Measurements from ENCODE around the gene ZNF536.

DNA sequence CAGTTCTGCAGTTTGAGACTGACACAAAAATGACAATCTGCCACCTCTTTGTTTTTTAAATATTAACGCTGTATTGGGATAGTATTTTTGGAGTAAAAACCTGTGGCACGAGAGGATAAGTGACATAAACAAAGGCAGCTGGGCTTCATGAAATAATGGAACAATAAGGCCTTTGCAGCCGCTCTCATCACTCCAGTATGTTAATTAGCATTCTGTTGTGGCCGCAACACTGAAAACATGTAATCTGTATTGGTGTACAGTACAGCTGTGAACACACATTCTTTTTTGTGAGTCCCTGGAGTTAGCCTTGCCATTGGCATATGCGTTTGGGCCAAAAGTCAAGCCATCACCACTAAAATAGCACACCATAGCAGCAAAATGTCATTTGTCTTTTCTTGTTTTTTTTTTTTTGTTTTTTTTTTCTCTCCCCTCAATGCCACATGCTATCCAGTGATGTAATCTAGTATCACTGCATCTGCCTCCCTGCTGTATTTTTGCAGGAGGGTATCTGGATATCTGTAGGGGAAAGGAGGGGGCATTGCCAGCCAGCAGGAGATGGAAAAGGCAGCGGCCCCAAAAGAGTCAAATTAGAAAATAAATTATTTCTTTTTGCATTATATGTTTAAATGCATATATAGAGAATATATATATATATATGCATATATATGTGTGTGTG is 885 bp upstream of the ZNF536 start:
- TF ChIP-seq, protein P1, sequence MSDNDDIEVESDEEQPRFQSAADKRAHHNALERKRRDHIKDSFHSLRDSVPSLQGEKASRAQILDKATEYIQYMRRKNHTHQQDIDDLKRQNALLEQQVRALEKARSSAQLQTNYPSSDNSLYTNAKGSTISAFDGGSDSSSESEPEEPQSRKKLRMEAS (IDR thresholded peaks at IDR 0.05; ENCODE audit: low read depth, low read length), result no peak
- TF ChIP-seq CTCF (IDR thresholded peaks at IDR 0.05; ENCODE audit: low read depth, low read length) (no peak), POLR2A (IDR thresholded peaks at IDR 0.05; ENCODE audit: extremely low read depth, insufficient read length) (no peak)
